Peyer's patch (tissue), 4 donors: ENCODE results near the gene CRLF1.

Experiments used
- CTCF ChIP-seq, 6 experiments: fragments of 450-650 bp in 4 of 6; fragments of 200-600 bp in 2 of 6; sonication (generic) in 1 of 6; IDR thresholded peaks; one replicate each; pipeline ENCODE4 v1.5.1; 2017 to 2019; ENCODE audit warnings: antibody characterized with exemption in 6 of 6, mild to moderate bottlenecking in 3 of 6, moderate library complexity in 1 of 6
- POLR2A ChIP-seq, 2 donors: fragments of 450-650 bp; IDR thresholded peaks; one replicate each; pipeline ENCODE4 v1.5.1; 2017; ENCODE audit warnings: antibody characterized with exemption in 2 of 2, mild to moderate bottlenecking in 2 of 2, moderate library complexity in 2 of 2

DNA sequence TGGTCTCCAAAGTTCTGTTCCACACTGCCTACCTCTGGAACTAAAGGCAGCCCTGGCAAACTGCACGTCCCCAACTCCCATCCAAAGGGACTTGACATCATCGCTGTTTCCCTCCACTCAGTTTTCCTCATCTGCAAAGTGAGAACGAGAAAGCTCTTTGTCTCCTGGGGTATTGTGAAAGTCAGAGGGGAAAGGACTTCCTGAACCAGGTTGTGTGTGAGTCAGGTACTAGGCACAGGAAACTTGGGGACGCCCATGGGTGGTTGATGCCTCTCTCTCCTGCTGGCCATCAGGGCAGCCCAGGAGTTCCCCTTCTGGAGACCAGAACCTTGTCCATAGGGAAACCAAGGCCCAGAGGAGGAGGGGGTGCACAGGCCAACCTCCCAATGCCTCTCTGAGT lies 4.7 kb downstream of the CRLF1 start:
- TF ChIP-seq CTCF (IDR thresholded peaks at IDR 0.05) (no peak), POLR2A (IDR thresholded peaks at IDR 0.05) (no peak)
